Fibroblast of skin of back (primary cell): Measurements from ENCODE around the gene IMPG2.

Source experiments
- DNase-seq: peaks from one replicate; pipeline ENCODE4 v3.0.0-alpha.2; 2013

Gene IMPG2

DNA sequence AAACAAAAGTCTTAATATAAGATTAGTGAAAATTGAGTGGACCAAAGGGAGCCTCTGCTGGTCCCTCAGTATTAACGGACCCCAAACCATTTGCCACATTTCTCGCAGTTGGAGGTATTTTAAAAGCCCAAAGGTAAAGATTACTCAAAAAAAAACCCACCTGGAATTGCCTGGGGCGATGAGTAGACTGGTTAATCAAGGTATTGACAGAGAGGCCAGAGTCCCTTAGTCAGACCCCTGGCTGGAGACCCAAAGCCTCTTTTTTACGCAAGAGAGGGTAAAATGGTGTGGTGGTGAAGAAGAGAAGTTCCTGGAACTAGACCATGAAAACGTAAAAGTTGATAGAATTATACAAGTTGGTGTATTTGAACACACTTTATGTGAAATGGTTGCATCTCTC is 137.2 kb downstream of the IMPG2 start:
- no peak for DNase-seq

DNA sequence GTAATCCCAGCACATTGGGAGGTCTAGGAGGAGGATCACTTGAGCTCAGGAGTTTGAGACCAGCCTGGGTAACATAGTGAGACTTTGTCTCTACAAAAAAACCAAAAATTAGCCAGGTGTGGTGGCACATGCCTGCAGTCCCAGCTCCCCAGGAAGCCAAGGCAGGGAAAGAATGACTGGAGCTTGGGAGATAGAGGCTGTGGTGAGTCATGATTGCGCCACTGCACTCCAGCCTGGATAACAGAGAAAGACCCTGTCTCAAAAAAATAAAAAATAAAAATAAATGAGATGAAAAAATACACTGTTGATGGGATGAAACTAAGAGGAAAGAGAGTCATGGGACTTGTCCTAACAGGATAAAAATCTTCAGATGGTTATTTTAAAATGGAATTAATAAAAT is 137.6 kb downstream of the IMPG2 start:
- peak; percentile 41 for DNase-seq

GRCh38 chr3:101181801-101182200 is 138.6 kb downstream of the IMPG2 start:
- no peak for DNase-seq

DNA sequence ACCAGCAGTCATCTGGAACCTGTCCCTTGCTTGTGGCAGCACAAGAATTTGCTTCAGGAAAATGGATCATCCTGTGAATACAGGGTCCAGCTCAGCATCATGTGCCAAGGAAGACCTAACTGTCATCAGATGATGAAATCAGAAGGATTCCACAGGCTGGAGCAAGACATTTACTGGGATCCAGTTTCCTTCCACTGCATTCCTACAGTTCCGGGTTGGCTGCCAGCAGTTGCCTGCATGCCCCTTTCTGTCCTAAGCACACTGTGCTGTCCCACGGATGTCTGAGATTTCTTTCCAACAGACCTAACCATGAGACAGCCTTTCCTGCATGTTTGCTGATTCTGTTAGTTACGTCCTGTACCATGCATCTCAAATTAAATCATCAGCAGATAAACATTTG is 140.7 kb downstream of the IMPG2 start:
- peak; percentile 74 for DNase-seq

- no peak for DNase-seq
These were observed 142.8 kb downstream of the IMPG2 start for GRCh38 chr3:101177577-101177976.
